GM13976 (cell line): Measurements from ENCODE around the gene SLC27A3.
A peak's percentile ranks its signal among the peaks of the same experiment; 100 is the strongest.

ENCODE experiments used
- DNase-seq: peaks from one replicate; pipeline ENCODE4 v3.0.0; 2012; ENCODE audit warnings: low spot score
- in situ Hi-C: fragments of 300-500 bp; cut with MboI; formaldehyde crosslinking; loops from one replicate; pipeline ENCODE4 v1.12.0; 2022; ENCODE audit warnings: low sequenced_read_pairs, mixed read lengths, inconsistent platforms; ENCODE audit not compliant: unreplicated experiment
- TF ChIP-seq, protein P1 (sequence below): IDR thresholded peaks from 2 replicates; pipeline ENCODE4 v1.5.1; 2012; ENCODE audit warnings: borderline replicate concordance, mild to moderate bottlenecking; ENCODE audit not compliant: insufficient read depth; ENCODE audit errors: extremely low read depth, missing control alignments, control extremely low read depth

The SLC27A3 gene

DNA sequence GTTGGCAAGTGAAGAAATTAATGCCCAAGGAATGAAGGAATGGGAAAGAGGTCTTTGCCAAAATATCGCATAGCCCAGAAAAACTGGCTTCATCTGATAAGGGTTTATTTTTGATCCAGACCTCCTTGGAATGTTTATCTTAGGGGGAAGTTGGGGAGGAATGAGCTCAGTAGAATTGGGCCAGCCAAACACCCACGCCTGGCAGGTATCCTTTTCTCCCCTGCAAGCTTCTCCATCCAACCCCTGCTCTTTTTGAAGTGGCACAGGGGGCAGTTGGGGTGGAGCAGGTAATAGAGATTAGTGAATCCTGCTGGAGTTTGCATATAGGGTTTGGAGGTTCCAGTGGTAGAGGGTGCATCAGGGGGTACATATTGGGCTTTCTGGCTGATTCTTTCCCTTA lies 26.3 kb upstream of the SLC27A3 start:
- in situ Hi-C loops = loop anchor here (10.0 kb wide), 1 partner anchor 74 kb away; the partner anchor contains the start of genes ILF2 and NPR1
- DNase-seq = no peak

DNA sequence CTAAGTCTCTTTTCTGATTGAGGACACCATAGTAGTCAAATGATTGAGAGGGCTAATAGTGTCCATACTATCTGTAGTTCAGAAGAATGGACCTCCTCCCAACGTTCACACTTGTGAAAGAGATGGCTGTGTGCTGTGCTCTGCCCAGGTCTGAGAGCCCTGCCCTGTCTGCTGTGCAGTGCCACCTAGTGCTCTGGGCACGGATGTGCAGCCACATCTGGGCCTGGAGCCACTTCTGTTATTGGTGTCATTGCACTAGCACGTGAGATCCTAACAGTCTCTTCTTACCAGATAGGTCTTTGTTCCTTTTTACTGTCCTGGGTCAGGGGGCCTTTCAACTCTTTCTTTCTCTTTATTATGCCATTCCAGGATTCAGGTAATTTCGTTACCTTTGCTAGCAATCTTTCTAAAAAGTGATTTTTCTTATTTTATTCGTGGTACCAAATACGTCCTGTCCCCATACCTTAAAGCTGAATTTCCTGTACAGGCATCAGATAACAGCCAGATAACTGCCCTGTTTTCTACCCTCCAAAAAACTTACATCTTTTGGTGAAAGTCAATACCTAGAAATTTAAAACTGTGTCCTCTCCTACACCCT lies 25.7 kb upstream of the SLC27A3 start:
- DNase-seq = peak; percentile 85
- TF ChIP-seq, protein P1, sequence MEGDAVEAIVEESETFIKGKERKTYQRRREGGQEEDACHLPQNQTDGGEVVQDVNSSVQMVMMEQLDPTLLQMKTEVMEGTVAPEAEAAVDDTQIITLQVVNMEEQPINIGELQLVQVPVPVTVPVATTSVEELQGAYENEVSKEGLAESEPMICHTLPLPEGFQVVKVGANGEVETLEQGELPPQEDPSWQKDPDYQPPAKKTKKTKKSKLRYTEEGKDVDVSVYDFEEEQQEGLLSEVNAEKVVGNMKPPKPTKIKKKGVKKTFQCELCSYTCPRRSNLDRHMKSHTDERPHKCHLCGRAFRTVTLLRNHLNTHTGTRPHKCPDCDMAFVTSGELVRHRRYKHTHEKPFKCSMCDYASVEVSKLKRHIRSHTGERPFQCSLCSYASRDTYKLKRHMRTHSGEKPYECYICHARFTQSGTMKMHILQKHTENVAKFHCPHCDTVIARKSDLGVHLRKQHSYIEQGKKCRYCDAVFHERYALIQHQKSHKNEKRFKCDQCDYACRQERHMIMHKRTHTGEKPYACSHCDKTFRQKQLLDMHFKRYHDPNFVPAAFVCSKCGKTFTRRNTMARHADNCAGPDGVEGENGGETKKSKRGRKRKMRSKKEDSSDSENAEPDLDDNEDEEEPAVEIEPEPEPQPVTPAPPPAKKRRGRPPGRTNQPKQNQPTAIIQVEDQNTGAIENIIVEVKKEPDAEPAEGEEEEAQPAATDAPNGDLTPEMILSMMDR = peak; percentile 90
- in situ Hi-C loops = loop anchor here (10.0 kb wide), 1 partner anchor 75 kb away; the partner anchor contains the start of genes ILF2 and NPR1

More for the DNA sequence above, 26.3 kb upstream of the SLC27A3 start:
- TF ChIP-seq, protein P1 = no peak

DNA sequence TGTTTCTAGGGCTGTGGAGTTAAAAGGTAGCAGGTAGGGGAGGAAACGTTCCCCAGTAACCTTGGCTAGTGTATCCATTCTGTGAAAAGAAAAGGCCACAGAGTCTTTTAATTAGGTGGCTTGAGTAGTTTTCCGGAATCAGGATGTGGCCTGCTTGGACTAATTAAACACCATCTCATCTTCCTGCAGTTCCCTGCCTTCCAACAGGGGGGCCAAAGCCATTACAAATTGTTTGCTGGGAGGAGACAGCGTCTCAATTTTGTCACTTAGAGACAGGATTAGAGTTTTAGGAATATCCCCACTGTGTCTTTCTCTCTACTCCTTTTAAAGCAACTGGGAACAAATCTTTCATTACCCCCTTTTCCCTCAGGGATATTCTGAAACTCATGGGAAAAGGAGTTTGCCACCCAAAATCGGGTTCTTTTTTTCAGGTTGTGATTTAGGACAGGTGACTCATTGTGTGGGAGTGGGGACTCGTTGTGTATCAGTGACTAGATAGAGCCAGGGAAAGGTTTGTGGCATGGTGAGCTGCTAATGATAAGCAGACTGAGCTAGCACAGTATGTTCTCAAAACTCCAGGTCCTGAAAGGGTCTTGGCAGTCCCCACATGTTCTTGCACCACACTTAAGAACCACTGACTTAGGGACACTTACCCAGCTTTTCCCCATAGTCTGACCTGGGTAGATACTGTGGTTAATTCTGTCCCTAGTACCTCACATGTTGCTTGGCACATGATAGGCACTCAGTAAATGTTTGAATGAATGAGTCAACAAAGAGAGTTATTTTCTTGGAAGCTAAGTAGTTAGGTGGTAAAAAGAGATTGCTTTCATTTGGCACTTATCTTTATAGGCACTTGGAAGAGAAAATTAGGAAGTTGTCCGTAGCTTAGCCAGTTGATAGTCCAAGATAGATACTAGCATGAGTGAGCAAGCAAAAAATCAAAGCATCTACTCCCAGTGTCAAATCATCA lies 24.9 kb upstream of the SLC27A3 start:
- TF ChIP-seq, protein P1 = no peak
- in situ Hi-C loops = no loop called here
- no peak for DNase-seq

DNA sequence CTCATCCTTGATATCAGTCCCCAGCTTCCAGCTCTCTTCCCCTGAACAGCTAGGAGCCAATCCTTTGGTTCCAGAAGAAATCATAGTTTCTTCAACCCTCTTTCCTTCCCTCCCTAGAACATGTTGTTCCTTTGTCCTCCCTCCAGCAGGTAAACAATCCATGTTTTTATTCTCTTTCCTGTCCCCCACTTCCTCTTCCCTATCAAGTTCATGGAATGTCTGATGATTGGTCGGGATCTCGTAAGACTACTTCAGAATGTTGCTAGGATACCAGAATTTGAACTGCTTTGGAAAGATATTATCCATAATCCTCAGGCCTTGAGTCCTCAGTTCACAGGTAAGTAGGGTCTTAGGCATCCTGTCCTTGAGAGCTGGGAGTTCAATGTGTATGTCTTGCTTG lies 23.1 kb upstream of the SLC27A3 start:
- TF ChIP-seq, protein P1 = no peak
- in situ Hi-C loops = no loop called here
- DNase-seq = no peak

DNA sequence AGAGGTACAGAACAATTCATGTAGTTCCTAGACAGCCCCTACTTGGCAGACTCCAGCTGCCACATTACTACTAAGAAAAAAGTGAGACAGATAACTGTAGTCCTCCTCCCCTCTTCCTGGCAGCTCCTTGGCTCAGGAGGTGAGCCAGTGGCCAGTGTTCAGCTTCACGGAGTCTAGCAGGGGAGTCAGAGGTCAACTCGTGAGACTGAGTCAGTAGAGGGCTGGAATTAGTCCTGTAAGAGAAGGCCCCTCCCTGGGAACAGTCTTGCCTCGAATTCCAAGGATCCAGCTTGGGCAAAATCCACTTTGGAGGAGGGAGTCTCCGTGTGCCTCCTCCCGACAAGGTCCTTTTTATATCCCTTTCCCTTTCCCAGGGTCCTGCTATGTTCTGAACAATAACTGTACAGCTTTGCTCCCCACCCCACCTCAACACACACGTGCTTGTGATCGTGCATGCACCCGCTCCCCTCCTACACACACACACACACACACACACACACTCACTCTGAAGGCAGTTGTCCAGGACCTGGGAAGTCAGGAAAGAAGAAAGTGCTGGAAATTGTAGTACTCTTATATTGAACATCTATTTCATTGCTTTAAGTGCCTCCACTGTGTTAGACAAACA lies 22.5 kb upstream of the SLC27A3 start:
- in situ Hi-C loops = no loop called here
- TF ChIP-seq, protein P1 = no peak
- DNase-seq = no peak

DNA sequence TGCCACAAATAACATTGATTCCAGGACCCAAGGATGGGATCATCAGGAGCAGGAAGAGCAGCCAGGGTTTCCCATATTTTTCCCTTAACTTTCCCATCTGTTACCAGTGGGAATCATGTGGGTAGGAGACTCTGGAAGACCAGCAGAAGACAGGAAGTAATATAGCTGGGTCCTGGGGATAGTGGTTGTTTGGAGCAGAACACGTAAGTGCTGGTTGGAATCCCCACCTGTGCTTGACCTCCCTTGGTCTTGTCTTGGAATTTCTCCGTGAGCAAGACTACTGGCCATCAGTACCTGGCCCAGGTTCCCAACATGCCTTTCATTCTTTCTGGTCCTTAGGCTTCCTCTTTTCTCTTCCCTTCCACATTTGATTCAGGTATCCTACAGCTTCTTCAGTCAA lies 20.9 kb upstream of the SLC27A3 start:
- TF ChIP-seq, protein P1 = no peak
- in situ Hi-C loops = no loop called here

More for the DNA sequence above, 20.9 kb upstream of the SLC27A3 start:
- no peak for DNase-seq
